GM19025 (cell line): Measurements from ENCODE around the gene ENOSF1.

Source experiments
- ATAC-seq: cut with Tn5 transposase; IDR thresholded peaks from one replicate; pipeline ENCODE4 v1.9.1; 2021; ENCODE audit warnings: mild to moderate bottlenecking, low read depth, moderate library complexity; ENCODE audit not compliant: unreplicated experiment

The ENOSF1 gene

DNA sequence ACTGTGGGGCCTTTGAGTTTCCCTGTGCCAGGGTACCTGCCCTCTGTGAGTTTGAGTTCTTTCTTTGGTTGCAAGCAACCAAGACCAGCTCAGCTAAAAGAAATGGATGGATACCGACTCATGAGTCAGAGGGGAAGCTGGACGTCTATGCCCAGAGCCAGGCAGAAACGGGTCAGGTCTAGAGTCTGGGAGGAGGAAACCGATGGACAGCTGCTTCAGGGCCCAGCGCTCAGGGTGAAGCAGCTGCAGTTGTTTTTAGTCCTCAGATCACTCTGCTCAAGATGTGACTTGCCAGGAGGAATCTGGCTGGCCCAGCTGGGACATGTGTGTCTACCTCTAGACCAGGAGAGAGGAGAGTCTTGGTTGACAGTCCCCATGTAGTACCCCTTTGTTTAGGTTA is 65.1 kb downstream of the ENOSF1 start:
- no peak for ATAC-seq

DNA sequence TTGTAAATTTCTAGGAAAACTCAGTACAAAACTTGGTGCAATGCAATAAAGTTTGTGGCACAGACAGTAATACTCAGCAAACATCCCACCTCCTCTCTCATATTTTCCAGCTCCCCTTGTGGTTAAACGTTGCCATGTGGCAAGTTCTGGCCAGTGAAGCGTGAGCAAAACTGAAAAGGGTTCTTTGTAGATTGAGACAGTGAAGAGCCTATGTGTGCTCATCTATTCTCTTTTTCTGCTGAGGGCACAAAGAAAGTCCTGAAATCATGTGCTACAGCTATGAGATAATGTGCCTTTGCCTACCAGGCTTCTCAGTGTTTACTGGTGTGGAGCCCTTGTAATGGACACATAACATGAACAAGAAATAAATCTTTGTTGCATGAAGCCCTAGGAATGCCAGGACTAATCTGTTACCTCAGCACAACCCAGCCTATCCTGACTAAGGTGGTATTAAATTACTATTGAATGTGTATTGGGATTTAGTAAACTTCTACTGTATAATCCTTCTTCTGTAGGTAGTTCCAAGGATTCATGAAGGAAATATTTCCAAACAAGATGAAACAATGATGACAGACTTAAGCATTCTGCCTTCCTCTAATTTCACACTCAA is 67.9 kb downstream of the ENOSF1 start:
- ATAC-seq, result no peak

DNA sequence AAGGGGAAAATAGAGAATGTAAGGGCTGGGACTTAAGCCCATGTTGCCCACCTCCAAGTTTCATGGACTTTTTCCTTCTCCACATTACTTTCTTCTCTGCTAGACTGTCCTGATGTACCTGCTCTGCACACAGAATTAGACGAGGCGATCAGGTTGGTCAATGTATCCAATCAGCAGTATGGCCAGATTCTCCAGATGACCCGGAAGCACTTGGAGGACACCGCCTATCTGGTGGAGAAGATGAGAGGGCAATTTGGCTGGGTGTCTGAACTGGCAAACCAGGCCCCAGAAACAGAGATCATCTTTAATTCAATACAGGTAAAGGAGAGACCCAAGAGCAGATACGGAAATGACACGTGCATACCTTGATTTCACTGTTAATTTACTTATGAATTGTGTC is 71.2 kb downstream of the ENOSF1 start:
- no peak for ATAC-seq

DNA sequence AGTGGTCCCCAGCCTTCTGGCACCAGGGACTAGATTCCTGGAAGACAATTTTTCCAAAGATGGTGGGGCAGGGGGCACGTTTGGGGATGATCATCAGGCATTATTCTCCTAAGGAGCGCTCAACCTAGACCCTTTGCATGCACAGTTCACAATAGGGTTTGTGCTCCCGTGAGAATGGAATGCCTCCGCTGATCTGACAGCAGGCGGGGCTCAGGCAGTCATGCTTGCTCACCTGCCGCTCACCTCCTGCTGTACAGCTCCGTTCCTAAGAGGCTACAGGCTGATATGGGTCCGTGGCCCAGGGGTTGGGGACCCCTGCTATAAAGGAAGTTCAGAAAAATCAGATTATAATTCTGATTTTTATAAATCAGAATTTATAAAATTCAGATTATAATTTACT is 77.3 kb downstream of the ENOSF1 start:
- ATAC-seq, result no peak

DNA sequence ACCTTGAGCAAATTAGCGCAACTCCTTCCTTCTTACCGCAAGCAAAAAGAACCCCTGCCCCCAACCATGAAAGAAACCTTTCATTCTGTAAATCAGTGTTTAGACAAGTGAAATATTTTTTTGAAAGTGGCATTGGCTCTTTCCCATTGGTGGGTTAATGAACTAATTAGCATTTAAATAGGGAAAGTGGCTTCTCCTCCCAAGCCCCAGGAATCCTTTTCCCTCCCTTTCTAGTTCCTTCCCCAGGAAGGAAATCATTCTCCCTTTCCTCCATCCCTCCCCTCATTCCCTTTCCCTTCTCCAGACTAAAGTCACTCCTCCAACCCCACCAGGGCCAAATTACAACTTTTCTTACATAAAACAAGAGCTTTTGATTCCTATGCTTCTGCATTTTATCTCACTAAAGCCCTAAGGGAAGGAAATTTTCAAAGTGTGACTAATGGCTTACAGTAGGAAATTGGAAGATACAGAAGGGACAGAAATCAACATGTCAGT is 77.8 kb downstream of the ENOSF1 start:
- ATAC-seq, result no peak

DNA sequence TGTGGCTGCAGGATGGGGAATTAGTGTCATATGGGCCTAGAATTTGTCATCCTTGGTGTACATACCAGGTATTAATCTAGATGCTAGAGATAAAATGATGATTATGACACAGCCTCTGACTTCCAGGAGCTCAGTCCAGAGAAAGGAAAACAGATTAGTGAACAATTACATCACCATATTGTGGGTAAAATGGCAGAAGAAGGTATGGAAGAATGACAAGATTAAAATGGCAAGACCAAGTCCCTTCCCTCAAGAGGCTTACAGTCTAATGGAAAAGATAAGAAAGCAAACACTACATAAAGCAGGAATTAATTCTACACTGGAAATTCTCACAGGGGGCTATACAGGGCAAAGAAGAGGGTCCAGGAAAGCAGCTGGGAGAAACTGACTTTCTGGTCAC is 80.9 kb downstream of the ENOSF1 start:
- no peak for ATAC-seq

DNA sequence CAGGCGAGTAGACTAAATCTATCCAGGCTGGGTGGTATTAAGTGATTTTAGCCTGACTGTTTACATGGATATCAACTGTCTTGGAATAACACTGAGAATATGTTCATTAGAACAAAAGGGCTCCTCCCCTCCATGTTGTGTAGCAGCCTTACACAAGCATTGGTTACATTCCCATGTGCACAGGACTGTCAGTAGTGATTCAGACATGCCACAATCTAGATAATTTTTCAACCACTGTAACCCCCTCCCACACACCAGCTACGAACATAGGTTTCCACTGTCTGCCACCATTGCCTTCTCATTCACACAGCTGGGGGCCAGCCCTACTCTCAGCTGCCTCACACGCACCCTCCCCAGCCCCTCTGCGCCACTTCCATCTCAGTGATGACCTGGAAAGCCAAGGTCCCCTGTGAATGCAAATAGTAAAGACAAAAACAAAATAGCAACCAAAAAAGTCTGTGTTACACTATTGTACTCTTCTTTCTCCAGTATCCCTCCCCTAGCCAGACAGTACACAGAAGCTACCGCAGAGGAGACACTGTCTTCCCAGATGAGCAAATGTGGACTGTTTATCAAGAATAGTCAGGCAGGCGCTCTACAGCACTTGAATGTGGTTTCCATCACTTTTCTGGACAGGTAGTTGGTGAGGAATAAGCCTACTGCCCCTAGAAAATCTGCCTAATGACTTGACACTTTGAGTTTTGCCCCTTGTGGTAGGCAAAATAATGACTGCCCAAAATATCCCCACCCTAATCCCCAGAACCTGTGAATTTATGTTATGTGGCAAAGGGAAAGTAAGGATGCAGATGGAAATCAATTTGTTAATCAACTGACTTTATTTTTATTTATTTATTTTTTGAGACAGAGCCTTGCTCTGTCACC is 82.9 kb downstream of the ENOSF1 start:
- ATAC-seq, result no peak

DNA sequence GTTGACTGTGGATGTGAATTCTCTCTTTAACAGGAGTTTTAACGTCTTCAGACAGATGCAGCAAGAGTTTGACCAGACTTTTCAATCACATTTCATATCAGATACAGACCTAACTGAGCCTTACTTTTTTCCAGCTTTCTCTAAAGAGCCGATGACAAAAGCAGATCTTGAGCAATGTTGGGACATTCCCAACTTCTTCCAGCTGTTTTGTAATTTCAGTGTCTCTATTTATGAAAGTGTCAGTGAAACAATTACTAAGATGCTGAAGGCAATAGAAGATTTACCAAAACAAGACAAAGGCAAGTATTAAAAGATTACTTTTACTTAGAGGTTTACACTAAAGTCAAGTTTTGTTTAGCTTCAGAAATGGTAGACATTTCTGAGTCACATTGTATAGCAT is 85.2 kb downstream of the ENOSF1 start:
- no peak for ATAC-seq

DNA sequence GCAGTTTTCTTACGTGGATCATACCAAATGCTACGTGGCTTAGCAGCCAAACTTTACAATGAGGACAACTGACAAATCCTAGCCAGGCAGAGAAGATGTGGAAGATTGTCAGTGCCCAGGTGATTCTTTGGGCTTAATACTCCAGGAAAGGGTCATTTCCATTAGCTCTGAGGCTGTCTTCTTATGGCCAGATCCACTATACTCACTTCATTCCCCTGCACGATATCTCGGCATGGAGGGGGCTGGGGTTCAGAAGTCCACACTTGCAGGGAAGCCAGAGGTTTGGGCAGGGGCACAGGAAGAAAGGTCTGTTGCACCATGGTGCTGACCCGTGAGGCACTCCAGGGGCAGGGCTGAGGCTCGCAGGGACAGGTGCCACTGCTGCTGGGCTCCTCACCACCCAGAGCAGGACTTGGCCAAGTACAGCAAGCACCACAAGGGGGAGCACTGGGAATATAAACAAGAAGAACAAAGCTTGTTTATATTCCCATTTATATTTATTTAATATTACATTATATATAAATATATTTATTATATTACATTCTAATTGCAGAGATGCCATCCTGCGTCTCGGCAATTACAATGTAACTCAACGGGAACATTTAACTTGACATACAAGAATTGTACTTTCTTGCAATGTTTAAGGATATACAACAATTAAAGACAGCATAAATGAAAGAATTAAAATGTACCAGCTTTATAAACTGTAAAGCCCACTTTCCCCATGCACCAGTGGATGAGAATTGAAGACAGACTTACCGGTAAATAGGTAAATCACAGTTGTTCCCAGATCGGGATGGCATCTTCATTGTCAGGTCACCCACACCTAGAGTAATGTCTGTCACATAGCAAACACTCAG is 88.4 kb downstream of the ENOSF1 start:
- ATAC-seq, result peak; percentile 49

DNA sequence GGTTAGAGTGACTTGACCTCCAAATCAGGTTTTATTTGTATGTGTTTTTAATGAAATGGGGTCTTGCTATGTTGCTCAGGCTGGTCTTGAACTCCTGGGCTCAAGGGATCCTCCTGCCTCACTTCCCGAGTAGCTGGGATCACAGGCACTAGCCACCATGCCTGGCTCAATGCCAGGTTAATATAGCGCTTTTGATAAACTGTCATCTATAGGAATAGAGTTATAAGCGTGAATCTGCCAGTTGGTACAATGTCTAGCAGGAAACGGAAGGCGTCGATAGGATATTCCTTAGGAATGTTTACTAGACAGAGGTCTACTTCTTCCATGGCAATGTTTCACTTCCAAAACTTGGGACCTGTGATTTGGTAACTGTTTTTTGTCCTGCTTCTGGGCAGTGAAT is 90.1 kb downstream of the ENOSF1 start:
- no peak for ATAC-seq

DNA sequence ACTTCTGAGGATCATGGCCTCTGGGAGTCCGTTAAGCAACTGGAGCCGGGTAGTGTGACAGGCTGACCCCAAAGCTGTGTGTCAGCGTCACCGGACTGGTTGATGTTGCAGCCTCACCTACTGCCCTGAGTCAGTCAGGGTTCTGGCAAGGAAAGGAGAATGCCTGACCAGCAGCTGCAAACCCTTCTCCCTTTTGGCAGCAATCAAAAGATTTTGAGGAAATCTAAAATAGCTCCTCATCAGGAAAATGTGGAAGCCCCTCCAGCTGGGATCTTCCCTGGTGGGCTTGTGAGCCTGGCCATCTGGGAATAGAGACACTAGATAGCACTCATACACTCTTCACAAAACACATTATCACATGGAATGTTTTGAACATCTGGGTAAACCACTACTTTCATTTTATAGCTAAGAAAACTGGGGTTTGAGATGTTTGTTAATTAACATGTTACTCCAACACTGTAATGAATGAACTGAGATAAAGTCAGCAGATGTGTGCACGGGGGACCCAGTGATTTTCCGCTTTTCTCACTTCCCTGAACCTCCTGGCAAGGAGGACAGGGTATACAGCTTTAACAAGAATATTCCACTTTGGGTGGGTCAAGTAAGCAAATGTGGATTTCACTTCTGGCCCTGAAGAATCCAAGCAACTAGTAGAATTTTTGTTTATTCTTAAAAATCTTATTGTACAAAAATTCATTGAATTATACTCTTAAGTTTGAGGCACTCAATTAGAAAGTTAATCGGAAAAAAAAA is 91.0 kb downstream of the ENOSF1 start:
- no peak for ATAC-seq
